Measurements from ENCODE around the gene PRKD2. TPM values are rescaled to one million over a fixed set of nuclear protein-coding genes. Genes with fewer than 3 reads are reported as not detected.

PRKD2 gene
- total and polyA plus RNA-seq, 2 of the 8 experiments (the other 6 are each of a cell fraction or from before 2014, with no cell fraction given): 24.4 to 63.8 TPM

GRCh38 chr19:46732966-46733689 lies 16.2 kb upstream of the PRKD2 start (continued):
- TF ChIP-seq, protein P1, sequence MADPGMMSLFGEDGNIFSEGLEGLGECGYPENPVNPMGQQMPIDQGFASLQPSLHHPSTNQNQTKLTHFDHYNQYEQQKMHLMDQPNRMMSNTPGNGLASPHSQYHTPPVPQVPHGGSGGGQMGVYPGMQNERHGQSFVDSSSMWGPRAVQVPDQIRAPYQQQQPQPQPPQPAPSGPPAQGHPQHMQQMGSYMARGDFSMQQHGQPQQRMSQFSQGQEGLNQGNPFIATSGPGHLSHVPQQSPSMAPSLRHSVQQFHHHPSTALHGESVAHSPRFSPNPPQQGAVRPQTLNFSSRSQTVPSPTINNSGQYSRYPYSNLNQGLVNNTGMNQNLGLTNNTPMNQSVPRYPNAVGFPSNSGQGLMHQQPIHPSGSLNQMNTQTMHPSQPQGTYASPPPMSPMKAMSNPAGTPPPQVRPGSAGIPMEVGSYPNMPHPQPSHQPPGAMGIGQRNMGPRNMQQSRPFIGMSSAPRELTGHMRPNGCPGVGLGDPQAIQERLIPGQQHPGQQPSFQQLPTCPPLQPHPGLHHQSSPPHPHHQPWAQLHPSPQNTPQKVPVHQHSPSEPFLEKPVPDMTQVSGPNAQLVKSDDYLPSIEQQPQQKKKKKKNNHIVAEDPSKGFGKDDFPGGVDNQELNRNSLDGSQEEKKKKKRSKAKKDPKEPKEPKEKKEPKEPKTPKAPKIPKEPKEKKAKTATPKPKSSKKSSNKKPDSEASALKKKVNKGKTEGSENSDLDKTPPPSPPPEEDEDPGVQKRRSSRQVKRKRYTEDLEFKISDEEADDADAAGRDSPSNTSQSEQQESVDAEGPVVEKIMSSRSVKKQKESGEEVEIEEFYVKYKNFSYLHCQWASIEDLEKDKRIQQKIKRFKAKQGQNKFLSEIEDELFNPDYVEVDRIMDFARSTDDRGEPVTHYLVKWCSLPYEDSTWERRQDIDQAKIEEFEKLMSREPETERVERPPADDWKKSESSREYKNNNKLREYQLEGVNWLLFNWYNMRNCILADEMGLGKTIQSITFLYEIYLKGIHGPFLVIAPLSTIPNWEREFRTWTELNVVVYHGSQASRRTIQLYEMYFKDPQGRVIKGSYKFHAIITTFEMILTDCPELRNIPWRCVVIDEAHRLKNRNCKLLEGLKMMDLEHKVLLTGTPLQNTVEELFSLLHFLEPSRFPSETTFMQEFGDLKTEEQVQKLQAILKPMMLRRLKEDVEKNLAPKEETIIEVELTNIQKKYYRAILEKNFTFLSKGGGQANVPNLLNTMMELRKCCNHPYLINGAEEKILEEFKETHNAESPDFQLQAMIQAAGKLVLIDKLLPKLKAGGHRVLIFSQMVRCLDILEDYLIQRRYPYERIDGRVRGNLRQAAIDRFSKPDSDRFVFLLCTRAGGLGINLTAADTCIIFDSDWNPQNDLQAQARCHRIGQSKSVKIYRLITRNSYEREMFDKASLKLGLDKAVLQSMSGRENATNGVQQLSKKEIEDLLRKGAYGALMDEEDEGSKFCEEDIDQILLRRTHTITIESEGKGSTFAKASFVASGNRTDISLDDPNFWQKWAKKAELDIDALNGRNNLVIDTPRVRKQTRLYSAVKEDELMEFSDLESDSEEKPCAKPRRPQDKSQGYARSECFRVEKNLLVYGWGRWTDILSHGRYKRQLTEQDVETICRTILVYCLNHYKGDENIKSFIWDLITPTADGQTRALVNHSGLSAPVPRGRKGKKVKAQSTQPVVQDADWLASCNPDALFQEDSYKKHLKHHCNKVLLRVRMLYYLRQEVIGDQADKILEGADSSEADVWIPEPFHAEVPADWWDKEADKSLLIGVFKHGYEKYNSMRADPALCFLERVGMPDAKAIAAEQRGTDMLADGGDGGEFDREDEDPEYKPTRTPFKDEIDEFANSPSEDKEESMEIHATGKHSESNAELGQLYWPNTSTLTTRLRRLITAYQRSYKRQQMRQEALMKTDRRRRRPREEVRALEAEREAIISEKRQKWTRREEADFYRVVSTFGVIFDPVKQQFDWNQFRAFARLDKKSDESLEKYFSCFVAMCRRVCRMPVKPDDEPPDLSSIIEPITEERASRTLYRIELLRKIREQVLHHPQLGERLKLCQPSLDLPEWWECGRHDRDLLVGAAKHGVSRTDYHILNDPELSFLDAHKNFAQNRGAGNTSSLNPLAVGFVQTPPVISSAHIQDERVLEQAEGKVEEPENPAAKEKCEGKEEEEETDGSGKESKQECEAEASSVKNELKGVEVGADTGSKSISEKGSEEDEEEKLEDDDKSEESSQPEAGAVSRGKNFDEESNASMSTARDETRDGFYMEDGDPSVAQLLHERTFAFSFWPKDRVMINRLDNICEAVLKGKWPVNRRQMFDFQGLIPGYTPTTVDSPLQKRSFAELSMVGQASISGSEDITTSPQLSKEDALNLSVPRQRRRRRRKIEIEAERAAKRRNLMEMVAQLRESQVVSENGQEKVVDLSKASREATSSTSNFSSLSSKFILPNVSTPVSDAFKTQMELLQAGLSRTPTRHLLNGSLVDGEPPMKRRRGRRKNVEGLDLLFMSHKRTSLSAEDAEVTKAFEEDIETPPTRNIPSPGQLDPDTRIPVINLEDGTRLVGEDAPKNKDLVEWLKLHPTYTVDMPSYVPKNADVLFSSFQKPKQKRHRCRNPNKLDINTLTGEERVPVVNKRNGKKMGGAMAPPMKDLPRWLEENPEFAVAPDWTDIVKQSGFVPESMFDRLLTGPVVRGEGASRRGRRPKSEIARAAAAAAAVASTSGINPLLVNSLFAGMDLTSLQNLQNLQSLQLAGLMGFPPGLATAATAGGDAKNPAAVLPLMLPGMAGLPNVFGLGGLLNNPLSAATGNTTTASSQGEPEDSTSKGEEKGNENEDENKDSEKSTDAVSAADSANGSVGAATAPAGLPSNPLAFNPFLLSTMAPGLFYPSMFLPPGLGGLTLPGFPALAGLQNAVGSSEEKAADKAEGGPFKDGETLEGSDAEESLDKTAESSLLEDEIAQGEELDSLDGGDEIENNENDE (IDR thresholded peaks at IDR 0.05; ENCODE audit: insufficient replicate concordance, low read length): no peak
- no peak for TF ChIP-seq RXRA (IDR thresholded peaks at IDR 0.05; ENCODE audit: insufficient read depth, low read depth, low read length)
- TF ChIP-seq POLR2A (IDR thresholded peaks at IDR 0.05; ENCODE audit: control extremely low read depth in 1 of 2, low read depth in 2 of 2, low read length in 2 of 2): no peak

All from H1 (cell line).